Karpas-422 (cell line): ENCODE data around the gene TRIM43. TPM values are rescaled to one million over a fixed set of nuclear protein-coding genes. Genes with fewer than 3 reads are reported as not detected.
"Not testable (repeated sequence)": the region's sequence is repeated elsewhere in the genome, so short reads cannot be mapped to it uniquely, and the experiment has no call there.

Experiments used
- DNase-seq: peaks from one replicate; pipeline ENCODE4 v3.0.0-alpha.2; 2015
- H2AFZ ChIP-seq: fragments of 200-600 bp; sonication (generic); 2 replicates; pipeline ENCODE4 v1.6.1; 2014; ENCODE audit warnings: antibody characterized with exemption, low read length, mixed read lengths
- H3K27ac ChIP-seq: fragments of 200-600 bp; sonication (generic); 2 replicates; pipeline ENCODE4 v1.5.1; 2014; ENCODE audit warnings: mild to moderate bottlenecking, low read length, moderate library complexity
- H3K27me3 ChIP-seq: fragments of 200-600 bp; sonication (generic); 2 replicates; pipeline ENCODE4 v1.6.1; 2014; ENCODE audit warnings: low read length, mixed read lengths
- H3K36me3 ChIP-seq: fragments of 200-600 bp; sonication (generic); 2 replicates; pipeline ENCODE4 v1.6.1; 2014; ENCODE audit warnings: low read length, mixed read lengths; ENCODE audit not compliant: insufficient read depth
- H3K4me1 ChIP-seq: fragments of 200-600 bp; sonication (generic); 2 replicates; pipeline ENCODE4 v1.6.1; 2014; ENCODE audit warnings: mild to moderate bottlenecking, low read length, mixed read lengths
- H3K4me2 ChIP-seq: fragments of 200-600 bp; sonication (generic); 2 replicates; pipeline ENCODE4 v1.6.1; 2014; ENCODE audit warnings: low read length, low read depth, mild to moderate bottlenecking; ENCODE audit not compliant: poor library complexity, severe bottlenecking
- H3K4me3 ChIP-seq: fragments of 200-600 bp; sonication (generic); 2 replicates; pipeline ENCODE4 v1.5.1; 2014; ENCODE audit warnings: mild to moderate bottlenecking, antibody characterized with exemption, low read length, mixed read lengths
- H3K79me2 ChIP-seq: fragments of 200-600 bp; sonication (generic); 2 replicates; pipeline ENCODE4 v1.6.1; 2014; ENCODE audit warnings: mild to moderate bottlenecking, low read length, mixed read lengths
- H3K9ac ChIP-seq: fragments of 200-600 bp; sonication (generic); 2 replicates; pipeline ENCODE4 v1.6.0; 2014; ENCODE audit warnings: low read length
- H3K9me2 ChIP-seq: fragments of 200-600 bp; sonication (generic), shearing (Covaris generic); replicated peaks from 2 replicates; pipeline ENCODE4 v1.6.0; 2014; ENCODE audit warnings: mild to moderate bottlenecking, low read length, moderate library complexity; ENCODE audit not compliant: insufficient read depth
- H3K9me3 ChIP-seq: fragments of 300-700, 200-600 bp; sonication (generic); 2 replicates; pipeline ENCODE4 v1.6.1; 2014; ENCODE audit warnings: low read length, mixed read lengths
- H4K20me1 ChIP-seq: fragments of 200-600 bp; sonication (generic); 2 replicates; pipeline ENCODE4 v1.6.1; 2014; ENCODE audit warnings: mild to moderate bottlenecking, antibody characterized with exemption, low read length, low read depth; ENCODE audit not compliant: insufficient read depth
- small RNA-seq: library from RNA; depleted of rRNA; stranded (forward); fragments of <200 nt; gene quantifications from one replicate; pipeline ENCODE3, GENCODE V24; 2014
- total RNA-seq: library from RNA; depleted of rRNA; stranded (reverse); fragments of >200 nt; shearing (Covaris generic); gene quantifications from 2 replicates; pipeline ENCODE4 v1.2.3, GENCODE V29; 2014; ENCODE audit warnings: low replicate concordance; rRNA removed

Gene TRIM43
- total RNA-seq, 1 experiment from 2014 or later: not detected

DNA sequence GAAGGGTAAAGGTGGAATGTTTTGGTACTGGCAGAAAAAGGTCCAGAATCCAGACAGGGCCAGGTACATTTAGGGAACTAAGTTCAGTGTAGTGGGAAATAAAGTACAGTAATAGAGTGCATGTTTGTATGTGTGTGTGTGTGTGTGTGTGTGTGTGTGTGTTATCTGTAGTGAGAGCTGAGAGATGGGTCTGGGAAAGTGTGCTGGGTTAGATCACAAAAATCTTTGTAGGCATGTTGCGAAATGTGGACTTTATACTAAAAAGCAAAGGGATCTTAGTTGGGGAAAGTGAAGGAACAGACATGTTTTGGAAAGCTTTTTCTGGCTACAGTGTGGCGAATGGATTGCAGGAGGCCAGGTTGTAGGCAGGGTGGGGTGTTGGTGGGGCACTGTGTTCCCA, 53.5 kb downstream of the TRIM43 start:
- H3K79me2 ChIP-seq, H4K20me1 ChIP-seq, H3K27me3 ChIP-seq, H3K9ac ChIP-seq, H3K4me2 ChIP-seq, DNase-seq, H3K4me1 ChIP-seq, H3K9me3 ChIP-seq, H3K27ac ChIP-seq, H3K9me2 ChIP-seq, H3K36me3 ChIP-seq, H3K4me3 ChIP-seq, H2AFZ ChIP-seq: not testable (repeated sequence)

DNA sequence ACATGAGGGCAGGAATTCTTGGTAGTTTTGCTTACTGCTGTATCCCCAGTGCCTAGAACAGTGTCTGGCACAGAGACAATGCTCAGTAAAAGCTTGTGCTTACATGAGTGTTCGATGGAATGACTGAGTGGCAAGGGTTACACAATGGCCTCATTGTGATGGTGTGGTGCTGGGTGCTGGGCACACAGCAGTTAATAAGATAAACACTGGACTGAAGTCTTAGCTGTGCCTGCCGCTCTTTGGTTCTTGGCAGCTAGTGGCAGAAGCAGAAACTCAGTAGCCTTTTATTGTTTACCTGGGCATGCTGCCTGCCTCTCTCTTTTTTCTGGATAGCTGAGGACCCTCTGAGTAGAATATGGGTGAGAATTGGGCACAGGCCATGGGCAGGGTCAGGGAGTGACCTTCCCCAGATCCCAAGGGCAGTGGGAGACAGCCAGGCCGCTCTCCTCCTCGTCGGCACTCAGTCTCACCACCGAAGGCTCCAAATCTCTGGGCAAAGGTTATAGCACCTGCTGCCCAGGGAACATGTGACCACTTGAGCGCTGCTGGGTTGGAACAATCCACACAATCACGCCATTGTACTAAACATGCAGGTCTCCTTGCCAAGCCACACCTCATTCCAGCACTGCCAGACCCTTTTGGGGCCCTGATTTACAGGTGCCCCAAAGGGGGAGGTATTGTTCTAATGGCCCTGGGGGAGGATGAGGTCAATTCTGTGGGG, 54.6 kb downstream of the TRIM43 start:
- not testable (repeated sequence) for H2AFZ ChIP-seq, H3K4me2 ChIP-seq, H3K27ac ChIP-seq, H3K79me2 ChIP-seq, H3K27me3 ChIP-seq, H3K4me1 ChIP-seq, H3K9ac ChIP-seq, H3K4me3 ChIP-seq, H4K20me1 ChIP-seq, H3K36me3 ChIP-seq, H3K9me3 ChIP-seq, DNase-seq, H3K9me2 ChIP-seq

DNA sequence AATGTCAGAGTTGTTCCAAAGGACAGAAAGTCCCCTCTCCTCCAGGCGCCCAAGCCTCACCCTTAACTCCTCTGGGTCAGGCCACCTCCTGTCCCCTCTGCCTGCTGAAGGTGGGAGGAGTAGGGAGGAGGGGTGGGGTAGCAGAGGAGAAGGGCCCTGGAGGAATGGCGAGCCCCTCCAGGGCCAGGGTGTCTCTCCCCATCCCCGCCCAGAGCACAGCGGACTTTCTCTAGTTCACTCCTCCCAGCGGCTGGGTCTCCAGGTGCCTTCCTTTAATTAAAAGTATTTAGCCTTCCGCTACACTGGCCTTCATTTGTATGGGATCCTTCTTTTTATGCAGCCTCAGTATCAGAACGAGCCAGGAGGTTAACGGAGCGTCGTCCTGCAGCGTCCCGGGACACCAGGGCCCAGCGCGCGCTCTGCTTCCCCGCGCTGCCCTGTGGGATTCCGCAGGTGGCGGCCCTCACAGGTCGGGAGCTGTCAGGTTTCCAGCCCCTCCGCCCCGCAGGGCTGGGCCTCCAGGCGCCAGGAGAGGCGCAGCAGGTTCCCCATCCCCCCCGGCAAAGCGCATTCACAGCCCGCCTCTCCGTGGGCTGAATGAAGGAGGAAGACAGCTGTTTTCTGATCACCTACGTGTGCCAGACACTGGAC, 57.2 kb downstream of the TRIM43 start:
- not testable (repeated sequence) for H2AFZ ChIP-seq, H3K79me2 ChIP-seq, H3K27me3 ChIP-seq, H3K9ac ChIP-seq, H3K4me2 ChIP-seq, DNase-seq, H3K4me1 ChIP-seq, H3K9me2 ChIP-seq, H3K4me3 ChIP-seq, H3K36me3 ChIP-seq, H3K27ac ChIP-seq, H4K20me1 ChIP-seq, H3K9me3 ChIP-seq

Small RNAs within 50 kb of the gene (small RNA-seq; reads per million reads assigned to genes)
- gene AC009237.4 (not detected), gene AC009237.7 (not detected)

Other genes starting within 250 kb of the TRIM43 start
- 22.5 and 34.2 TPM in 2 replicates for gene FAHD2A, start 189.3 kb upstream of the TRIM43 start, total RNA-seq
- not detected in 2 replicates for gene TRIM43B, start 107.2 kb upstream of the TRIM43 start, total RNA-seq